Right lobe of liver (tissue), 4 donors: ENCODE measurements around the gene GAPDH.

Experiments used
- CTCF ChIP-seq, 4 donors: fragments of 200-600 bp in 3 of 4; fragments of 450-650 bp in 1 of 4; IDR thresholded peaks; one replicate each; pipeline versions ENCODE4 v1.5.1 to v1.8.0; 2016 to 2022; ENCODE audit warnings: antibody characterized with exemption in 4 of 4, mild to moderate bottlenecking in 2 of 4
- POLR2A ChIP-seq: fragments of 450-650 bp; IDR thresholded peaks from one replicate; pipeline ENCODE4 v1.6.1; 2017; ENCODE audit warnings: antibody characterized with exemption, mild to moderate bottlenecking
- donor health status: DM: no; HTN: no; CAD: no.
- donor health status: DM: no; HTN: no; CAD: no.
- donor health status: DM: no; HTN: yes; CAD: no.

GRCh38 chr12:6548556-6548955 is 14.2 kb downstream of the GAPDH start:
- TF ChIP-seq CTCF (IDR thresholded peaks at IDR 0.05) (no peak), POLR2A (no peak)
